ENCODE data around the gene FMN2.

Gene FMN2

GRCh38 chr1:240173836-240174235 lies 82.2 kb downstream of the FMN2 start:
- no peak for TF ChIP-seq FOXP2 (optimal IDR thresholded peaks at IDR 0.05; ENCODE audit: borderline replicate concordance, extremely low read depth, extremely low read length, insufficient read depth)
- no peak for TF ChIP-seq SIN3A (IDR thresholded peaks at IDR 0.05; ENCODE audit: borderline replicate concordance, insufficient read depth, low read length)
- no peak for TF ChIP-seq TAF1 (IDR thresholded peaks at IDR 0.05; ENCODE audit: borderline replicate concordance, insufficient read depth, low read length)
- no peak for TF ChIP-seq REST (IDR thresholded peaks at IDR 0.05; ENCODE audit: insufficient read depth in 1 of 2, low read depth in 2 of 2, low read length in 2 of 2)
- TF ChIP-seq POLR2AphosphoS5 (IDR thresholded peaks at IDR 0.05; ENCODE audit: low read depth, low read length): no peak

GRCh38 chr1:240174734-240175133 lies 83.1 kb downstream of the FMN2 start:
- TF ChIP-seq TAF1 (IDR thresholded peaks at IDR 0.05; ENCODE audit: borderline replicate concordance, insufficient read depth, low read length) (no peak), POLR2AphosphoS5 (IDR thresholded peaks at IDR 0.05; ENCODE audit: low read depth, low read length) (no peak), SIN3A (IDR thresholded peaks at IDR 0.05; ENCODE audit: borderline replicate concordance, insufficient read depth, low read length) (no peak), FOXP2 (optimal IDR thresholded peaks at IDR 0.05; ENCODE audit: borderline replicate concordance, extremely low read depth, extremely low read length, insufficient read depth) (no peak)

GRCh38 chr1:240178366-240178765 lies 86.7 kb downstream of the FMN2 start:
- TF ChIP-seq FOXP2 (optimal IDR thresholded peaks at IDR 0.05; ENCODE audit: borderline replicate concordance, extremely low read depth, extremely low read length, insufficient read depth) (no peak), SIN3A (IDR thresholded peaks at IDR 0.05; ENCODE audit: borderline replicate concordance, insufficient read depth, low read length) (no peak), TAF1 (IDR thresholded peaks at IDR 0.05; ENCODE audit: borderline replicate concordance, insufficient read depth, low read length) (no peak), POLR2AphosphoS5 (IDR thresholded peaks at IDR 0.05; ENCODE audit: low read depth, low read length) (no peak), REST (IDR thresholded peaks at IDR 0.05; ENCODE audit: insufficient read depth in 1 of 2, low read depth in 2 of 2, low read length in 2 of 2) (no peak)

GRCh38 chr1:240188139-240188538 lies 96.5 kb downstream of the FMN2 start:
- no peak for TF ChIP-seq POLR2AphosphoS5 (IDR thresholded peaks at IDR 0.05; ENCODE audit: low read depth, low read length)
- no peak for TF ChIP-seq REST (IDR thresholded peaks at IDR 0.05; ENCODE audit: insufficient read depth in 1 of 2, low read depth in 2 of 2, low read length in 2 of 2)
- no peak for TF ChIP-seq SIN3A (IDR thresholded peaks at IDR 0.05; ENCODE audit: borderline replicate concordance, insufficient read depth, low read length)

GRCh38 chr1:240189386-240189989 lies 97.8 kb downstream of the FMN2 start:
- TF ChIP-seq FOXP2 (optimal IDR thresholded peaks at IDR 0.05; ENCODE audit: borderline replicate concordance, extremely low read depth, extremely low read length, insufficient read depth): no peak
- TF ChIP-seq POLR2AphosphoS5 (IDR thresholded peaks at IDR 0.05; ENCODE audit: low read depth, low read length): no peak
- TF ChIP-seq REST (IDR thresholded peaks at IDR 0.05; ENCODE audit: insufficient read depth in 1 of 2, low read depth in 2 of 2, low read length in 2 of 2): no peak

Data from PFSK-1 (cell line).